ENCODE measurements around the gene TCERG1L.
"Not testable (repeated sequence)": the region's sequence is repeated elsewhere in the genome, so short reads cannot be mapped to it uniquely, and the experiment has no call there.

The TCERG1L gene

DNA sequence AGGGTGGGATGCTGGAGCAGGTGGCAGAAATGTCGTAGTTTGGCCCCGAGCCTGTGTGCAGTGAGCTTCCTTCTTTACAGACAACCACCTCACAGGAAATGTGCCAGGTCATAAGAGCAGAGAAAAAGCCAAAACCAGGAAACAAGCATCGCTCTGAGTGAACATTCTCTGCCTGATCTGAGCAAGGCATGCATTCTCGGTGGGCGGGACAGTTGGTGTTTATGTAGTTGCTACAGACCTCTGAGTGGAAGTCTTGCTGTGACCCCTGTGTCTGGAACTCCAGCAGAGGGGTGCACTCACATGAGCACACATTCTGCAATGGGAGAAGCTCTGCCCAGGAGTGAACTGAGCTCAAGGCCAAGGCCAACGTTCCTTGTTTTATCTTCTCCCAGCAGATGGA lies 230.1 kb downstream of the TCERG1L start:
- Histone ChIP-seq H3K27ac (ENCODE audit: low read length) (no peak overlapping the region), H3K27me3 (ENCODE audit: low read depth, low read length) (no peaks in the 10 kb centered on the region), H3K4me1 (ENCODE audit: control insufficient read depth in 1 of 2, insufficient read depth in 2 of 2, low read length in 2 of 2) (no peaks in the 10 kb centered on the region), H3K9me3 (ENCODE audit: control insufficient read depth in 1 of 2, low read length in 2 of 2) (peaks cover 0 to 4% of the 10 kb centered on the region in 2 donors), H3K4me3 (ENCODE audit: low read depth in 1 of 2, low read length in 2 of 2) (no peak overlapping the region), H3K36me3 (ENCODE audit: control insufficient read depth in 1 of 2, insufficient read depth in 2 of 2, low read length in 2 of 2) (no peaks in the 10 kb centered on the region)

- Histone ChIP-seq H3K27ac (ENCODE audit: low read length) (no peak overlapping the region), H3K27me3 (ENCODE audit: low read depth, low read length) (no peaks in the 10 kb centered on the region), H3K36me3 (ENCODE audit: control insufficient read depth in 1 of 2, insufficient read depth in 2 of 2, low read length in 2 of 2) (no peaks in the 10 kb centered on the region), H3K4me3 (ENCODE audit: low read depth in 1 of 2, low read length in 2 of 2) (no peak overlapping the region), H3K4me1 (ENCODE audit: control insufficient read depth in 1 of 2, insufficient read depth in 2 of 2, low read length in 2 of 2) (no peaks in the 10 kb centered on the region), H3K9me3 (ENCODE audit: control insufficient read depth in 1 of 2, low read length in 2 of 2) (no peaks in the 10 kb centered on the region)
Measured at GRCh38 chr10:131080571-131080970, 230.9 kb downstream of the TCERG1L start.

- Histone ChIP-seq H3K27me3 (ENCODE audit: low read depth, low read length) (no peaks in the 10 kb centered on the region), H3K9me3 (ENCODE audit: control insufficient read depth in 1 of 2, low read length in 2 of 2) (no peaks in the 10 kb centered on the region), H3K36me3 (ENCODE audit: control insufficient read depth in 1 of 2, insufficient read depth in 2 of 2, low read length in 2 of 2) (no peaks in the 10 kb centered on the region), H3K4me3 (ENCODE audit: low read depth in 1 of 2, low read length in 2 of 2) (no peak overlapping the region), H3K4me1 (ENCODE audit: control insufficient read depth in 1 of 2, insufficient read depth in 2 of 2, low read length in 2 of 2) (no peaks in the 10 kb centered on the region), H3K27ac (ENCODE audit: low read length) (no peak overlapping the region)
Measured at GRCh38 chr10:131079314-131079713, 232.2 kb downstream of the TCERG1L start.

- not testable (repeated sequence) for H3K4me3 ChIP-seq (ENCODE audit: low read depth in 1 of 2, low read length in 2 of 2); H3K36me3 ChIP-seq (ENCODE audit: control insufficient read depth in 1 of 2, insufficient read depth in 2 of 2, low read length in 2 of 2); H3K27ac ChIP-seq (ENCODE audit: low read length); H3K9me3 ChIP-seq (ENCODE audit: control insufficient read depth in 1 of 2, low read length in 2 of 2); H3K27me3 ChIP-seq (ENCODE audit: low read depth, low read length); H3K4me1 ChIP-seq (ENCODE audit: control insufficient read depth in 1 of 2, insufficient read depth in 2 of 2, low read length in 2 of 2)
Measured at GRCh38 chr10:131078882-131079280, 232.6 kb downstream of the TCERG1L start.

DNA sequence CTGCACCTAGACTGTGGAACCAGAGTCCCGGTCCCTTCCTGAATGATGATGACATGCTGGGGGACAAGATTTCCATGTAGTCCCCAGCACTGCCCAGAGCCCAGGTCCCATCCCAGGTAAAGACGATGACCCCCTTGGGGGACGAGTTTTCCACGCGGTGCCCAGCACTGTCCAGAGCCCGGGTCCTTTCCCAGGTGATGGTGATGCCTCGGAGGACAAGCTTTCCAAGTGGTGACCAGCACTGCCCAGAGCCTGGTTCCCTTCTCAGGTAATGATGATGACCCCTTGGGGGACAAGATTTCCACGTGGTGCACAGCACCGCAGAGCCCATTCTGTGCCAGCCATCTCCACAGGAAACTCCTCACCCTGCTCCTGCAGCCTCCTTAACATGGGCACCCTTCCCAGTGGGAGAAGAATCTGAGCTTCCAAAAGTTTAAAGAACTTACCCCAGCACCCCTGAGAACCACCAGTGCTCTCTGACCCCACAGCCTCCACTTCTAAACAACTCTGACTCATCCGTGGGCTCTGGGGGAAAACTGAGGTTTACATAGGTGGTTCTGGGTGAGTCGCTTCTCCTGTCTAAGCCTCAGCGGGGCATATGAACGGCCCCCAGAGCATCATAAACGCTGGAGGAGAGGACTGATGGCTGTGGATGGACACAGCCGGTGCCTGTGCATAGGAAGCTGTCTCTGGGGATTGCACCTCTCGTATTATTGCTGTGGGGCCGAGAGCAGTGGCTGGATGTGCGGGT lies 233.2 kb downstream of the TCERG1L start:
- Histone ChIP-seq H3K27me3 (ENCODE audit: low read depth, low read length) (no peaks in the 10 kb centered on the region), H3K27ac (ENCODE audit: low read length) (no peak overlapping the region)

GRCh38 chr10:131077724-131078123 lies 233.8 kb downstream of the TCERG1L start:
- Histone ChIP-seq H3K4me1 (ENCODE audit: control insufficient read depth in 1 of 2, insufficient read depth in 2 of 2, low read length in 2 of 2) (no peaks in the 10 kb centered on the region), H3K27ac (ENCODE audit: low read length) (no peak overlapping the region), H3K36me3 (ENCODE audit: control insufficient read depth in 1 of 2, insufficient read depth in 2 of 2, low read length in 2 of 2) (no peaks in the 10 kb centered on the region), H3K4me3 (ENCODE audit: low read depth in 1 of 2, low read length in 2 of 2) (no peak overlapping the region), H3K27me3 (ENCODE audit: low read depth, low read length) (no peaks in the 10 kb centered on the region), H3K9me3 (ENCODE audit: control insufficient read depth in 1 of 2, low read length in 2 of 2) (no peaks in the 10 kb centered on the region)

More for the DNA sequence above, 233.2 kb downstream of the TCERG1L start:
- no peaks in the 10 kb centered on the region for H3K9me3 ChIP-seq (ENCODE audit: control insufficient read depth in 1 of 2, low read length in 2 of 2)
- no peaks in the 10 kb centered on the region for H3K36me3 ChIP-seq (ENCODE audit: control insufficient read depth in 1 of 2, insufficient read depth in 2 of 2, low read length in 2 of 2)
- H3K4me1 ChIP-seq (ENCODE audit: control insufficient read depth in 1 of 2, insufficient read depth in 2 of 2, low read length in 2 of 2) = no peaks in the 10 kb centered on the region
- H3K4me3 ChIP-seq (ENCODE audit: low read depth in 1 of 2, low read length in 2 of 2) = no peak overlapping the region

- H3K27ac ChIP-seq (ENCODE audit: low read length) = no peak overlapping the region
- H3K9me3 ChIP-seq (ENCODE audit: control insufficient read depth in 1 of 2, low read length in 2 of 2) = no peaks in the 10 kb centered on the region
- H3K27me3 ChIP-seq (ENCODE audit: low read depth, low read length) = no peaks in the 10 kb centered on the region
- H3K36me3 ChIP-seq (ENCODE audit: control insufficient read depth in 1 of 2, insufficient read depth in 2 of 2, low read length in 2 of 2) = no peaks in the 10 kb centered on the region
- H3K4me3 ChIP-seq (ENCODE audit: low read depth in 1 of 2, low read length in 2 of 2) = no peak overlapping the region
- no peaks in the 10 kb centered on the region for H3K4me1 ChIP-seq (ENCODE audit: control insufficient read depth in 1 of 2, insufficient read depth in 2 of 2, low read length in 2 of 2)
Measured at GRCh38 chr10:131077031-131077430, 234.5 kb downstream of the TCERG1L start.

- Histone ChIP-seq H3K36me3 (ENCODE audit: control insufficient read depth in 1 of 2, insufficient read depth in 2 of 2, low read length in 2 of 2) (no peaks in the 10 kb centered on the region), H3K4me1 (ENCODE audit: control insufficient read depth in 1 of 2, insufficient read depth in 2 of 2, low read length in 2 of 2) (no peaks in the 10 kb centered on the region), H3K9me3 (ENCODE audit: control insufficient read depth in 1 of 2, low read length in 2 of 2) (no peaks in the 10 kb centered on the region), H3K4me3 (ENCODE audit: low read depth in 1 of 2, low read length in 2 of 2) (no peak overlapping the region), H3K27ac (ENCODE audit: low read length) (no peak overlapping the region), H3K27me3 (ENCODE audit: low read depth, low read length) (no peaks in the 10 kb centered on the region)
Measured at GRCh38 chr10:131076356-131076755, 235.2 kb downstream of the TCERG1L start.

DNA sequence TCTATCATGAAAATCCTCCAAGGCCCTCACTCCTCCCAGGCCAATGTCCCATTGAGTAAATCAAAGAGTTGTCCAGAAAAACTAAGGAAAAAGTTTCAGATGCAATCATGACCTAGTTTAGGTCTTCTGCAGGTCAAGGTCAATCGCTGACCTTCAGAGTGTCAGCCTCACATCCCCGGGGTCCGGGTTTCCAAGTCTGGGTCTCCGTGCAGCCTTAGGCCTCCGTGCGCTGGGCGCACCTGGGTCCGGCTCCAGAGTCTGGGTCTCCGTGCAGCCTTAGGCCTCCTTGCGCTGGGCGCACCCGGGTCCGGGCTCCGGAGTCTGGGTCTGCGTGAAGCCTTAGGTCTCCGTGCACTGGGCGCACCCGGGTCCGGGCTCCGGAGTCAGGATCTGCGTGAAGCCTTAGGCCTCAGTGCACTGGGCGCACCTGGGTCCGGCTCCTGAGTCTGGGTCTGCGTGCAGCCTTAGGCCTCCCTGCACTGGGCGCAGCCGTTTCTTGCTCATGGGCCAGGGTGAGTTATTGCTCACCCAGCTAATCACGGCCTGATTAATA lies 236.2 kb downstream of the TCERG1L start:
- Histone ChIP-seq H3K4me1 (ENCODE audit: control insufficient read depth in 1 of 2, insufficient read depth in 2 of 2, low read length in 2 of 2) (no peaks in the 10 kb centered on the region), H3K27ac (ENCODE audit: low read length) (no peak overlapping the region), H3K9me3 (ENCODE audit: control insufficient read depth in 1 of 2, low read length in 2 of 2) (no peaks in the 10 kb centered on the region), H3K4me3 (ENCODE audit: low read depth in 1 of 2, low read length in 2 of 2) (no peak overlapping the region), H3K36me3 (ENCODE audit: control insufficient read depth in 1 of 2, insufficient read depth in 2 of 2, low read length in 2 of 2) (no peaks in the 10 kb centered on the region), H3K27me3 (ENCODE audit: low read depth, low read length) (no peaks in the 10 kb centered on the region)

- Histone ChIP-seq H3K27ac (ENCODE audit: low read length) (no peak overlapping the region), H3K9me3 (ENCODE audit: control insufficient read depth in 1 of 2, low read length in 2 of 2) (no peaks in the 10 kb centered on the region), H3K36me3 (ENCODE audit: control insufficient read depth in 1 of 2, insufficient read depth in 2 of 2, low read length in 2 of 2) (no peaks in the 10 kb centered on the region), H3K27me3 (ENCODE audit: low read depth, low read length) (no peaks in the 10 kb centered on the region), H3K4me3 (ENCODE audit: low read depth in 1 of 2, low read length in 2 of 2) (no peak overlapping the region), H3K4me1 (ENCODE audit: control insufficient read depth in 1 of 2, insufficient read depth in 2 of 2, low read length in 2 of 2) (no peaks in the 10 kb centered on the region)
Measured at GRCh38 chr10:131074682-131075081, 236.8 kb downstream of the TCERG1L start.

GRCh38 chr10:131073469-131074035 lies 238.0 kb downstream of the TCERG1L start:
- no peak overlapping the region for H3K27ac ChIP-seq (ENCODE audit: low read length)
- no peak overlapping the region for H3K4me3 ChIP-seq (ENCODE audit: low read depth in 1 of 2, low read length in 2 of 2)
- H3K27me3 ChIP-seq (ENCODE audit: low read depth, low read length) = no peaks in the 10 kb centered on the region
- no peaks in the 10 kb centered on the region for H3K36me3 ChIP-seq (ENCODE audit: control insufficient read depth in 1 of 2, insufficient read depth in 2 of 2, low read length in 2 of 2)
- H3K4me1 ChIP-seq (ENCODE audit: control insufficient read depth in 1 of 2, insufficient read depth in 2 of 2, low read length in 2 of 2) = no peaks in the 10 kb centered on the region
- no peaks in the 10 kb centered on the region for H3K9me3 ChIP-seq (ENCODE audit: control insufficient read depth in 1 of 2, low read length in 2 of 2)
